Kidney (tissue), 14 donors: Measurements from ENCODE around the gene LITAF. TPM values are rescaled to one million over a fixed set of nuclear protein-coding genes. Genes with fewer than 3 reads are reported as not detected.

Experiments used
- DNase-seq, 5 donors: peaks; one replicate each; pipeline ENCODE4 v3.0.0-alpha.2; 2013 to 2020
- FAIRE-seq: peaks from 2 replicates; lab custom pipeline; 2012; peaks lifted over from hg19 to GRCh38; lab: Jason Lieb, UNC
- H3K27ac ChIP-seq, 2 donors: one replicate each; pipeline ENCODE4 v1.7.0; 2013; ENCODE audit warnings: low read depth in 2 of 2, low read length in 2 of 2, inconsistent platforms in 1 of 2
- H3K27me3 ChIP-seq: one replicate; pipeline ENCODE4 v1.7.1; 2013; ENCODE audit warnings: low read length, inconsistent platforms; ENCODE audit not compliant: control insufficient read depth, insufficient read depth
- H3K36me3 ChIP-seq, 3 donors: one replicate each; pipeline versions ENCODE4 v1.7.0 to v1.7.1; 2013; ENCODE audit warnings: low read length in 3 of 3, control low read depth in 1 of 3, inconsistent platforms in 1 of 3; ENCODE audit not compliant: insufficient read depth in 3 of 3, control insufficient read depth in 2 of 3
- H3K4me1 ChIP-seq, 3 donors: one replicate each; pipeline versions ENCODE4 v1.7.0 to v1.7.1; 2013; ENCODE audit warnings: low read length in 3 of 3, inconsistent platforms in 1 of 3, low read depth in 1 of 3; ENCODE audit not compliant: control insufficient read depth in 2 of 3, insufficient read depth in 2 of 3
- H3K4me3 ChIP-seq, 3 donors: one replicate each; pipeline versions ENCODE4 v1.7.0 to v1.8.1; 2013; ENCODE audit warnings: low read length in 3 of 3, control low read depth in 1 of 3, inconsistent platforms in 1 of 3
- H3K9ac ChIP-seq, 3 donors: one replicate each; pipeline versions ENCODE4 v1.7.0 to v1.7.1; 2013; ENCODE audit warnings: low read length in 3 of 3, control low read depth in 1 of 3, inconsistent platforms in 1 of 3
- H3K9me3 ChIP-seq, 3 donors: one replicate each; pipeline versions ENCODE4 v1.7.0 to v1.7.1; 2013; ENCODE audit warnings: low read length in 3 of 3, control low read depth in 1 of 3, inconsistent platforms in 1 of 3; ENCODE audit not compliant: control insufficient read depth in 2 of 3, insufficient read depth in 1 of 3
- CTCF ChIP-seq: IDR thresholded peaks from 3 replicates; pipeline ENCODE4 v1.5.1; 2012; ENCODE audit warnings: mild to moderate bottlenecking, moderate library complexity, borderline replicate concordance; ENCODE audit not compliant: insufficient read depth; ENCODE audit errors: extremely low read depth
- intact Hi-C: fragments of 100-400 bp; cut with DNase I; formaldehyde crosslinking; loops from one replicate; pipeline ENCODE4 v1.11.1; 2022
- polyA plus RNA-seq: library from polyadenylated mRNA; stranded (reverse); fragments of 350-450 nt; fragmentation: Illumina TruSeq; extraction: RNeasy Lipid Tissue Mini Kit (QIAGEN cat#74804); gene quantifications from one replicate; pipeline ENCODE4 v1.2.3, GENCODE V29; 2014; ENCODE audit warnings: low read depth, low replicate concordance; ENCODE audit not compliant: insufficient read depth
- total RNA-seq: library from RNA; stranded (reverse); fragmentation: NEBNext Ultra II Directional; extraction: Animal tissue kit (Norgen Biotek cat#: 25700); gene quantifications from one replicate; pipeline ENCODE4 v1.2.1, GENCODE V29; 2021
- donor health status: control.
- donor health status: control.
- donor health status: control.
- donor health status: control.
- donor health status: control.
- donor health status: DM: yes; HTN: yes; CAD: no.
- donor health status: Normal renal cell carcinoma (clear cell type).

Gene LITAF
- total and polyA plus RNA-seq, 2 donors from 2014 or later = 121 to 171 TPM

- Histone ChIP-seq H3K9ac (no peak overlapping the region), H3K9me3 (no peaks in the 10 kb centered on the region), H3K4me1 (no peaks in the 10 kb centered on the region), H3K27ac (no peak overlapping the region), H3K4me3 (no peak overlapping the region), H3K27me3 (no peaks in the 10 kb centered on the region), H3K36me3 (no peaks in the 10 kb centered on the region)
- no peak for TF ChIP-seq CTCF
- intact Hi-C loops = loop anchor here (10.0 kb wide), 1 partner anchor 106 kb away; no protein-coding TSS in a partner anchor
- no peak for FAIRE-seq
- no peak for DNase-seq
These were observed 47.8 kb downstream of the LITAF start for GRCh38 chr16:11538880-11539279.

GRCh38 chr16:11536104-11536866 is 50.4 kb downstream of the LITAF start:
- Histone ChIP-seq H3K9ac (no peak overlapping the region), H3K27ac (no peak overlapping the region), H3K36me3 (no peaks in the 10 kb centered on the region), H3K4me1 (no peaks in the 10 kb centered on the region), H3K9me3 (no peaks in the 10 kb centered on the region), H3K27me3 (no peaks in the 10 kb centered on the region), H3K4me3 (no peak overlapping the region)
- no peak for TF ChIP-seq CTCF
- peak in 1 of 5 donors; percentile 52 for DNase-seq
- no peak for FAIRE-seq
- intact Hi-C loops = loop anchor here (10.0 kb wide), 1 partner anchor 109 kb away; no protein-coding TSS in a partner anchor

- H3K4me1 ChIP-seq = no peaks in the 10 kb centered on the region
- no peaks in the 10 kb centered on the region for H3K27me3 ChIP-seq
- peak in 1 of 5 donors; percentile 49 for DNase-seq
- no peak overlapping the region for H3K4me3 ChIP-seq
- H3K9ac ChIP-seq = no peak overlapping the region
- no peaks in the 10 kb centered on the region for H3K36me3 ChIP-seq
- H3K9me3 ChIP-seq = no peaks in the 10 kb centered on the region
- intact Hi-C loops = loop anchor here (10.0 kb wide), 1 partner anchor 109 kb away; no protein-coding TSS in a partner anchor
- FAIRE-seq = no peak
- TF ChIP-seq CTCF = no peak
- H3K27ac ChIP-seq = no peak overlapping the region
These were observed 51.2 kb downstream of the LITAF start for GRCh38 chr16:11535494-11535893.
